Measurements from ENCODE around the gene MRPS9. TPM values are rescaled to one million over a fixed set of nuclear protein-coding genes. Genes with fewer than 3 reads are reported as not detected.

MRPS9 gene
- total RNA-seq, 1 experiment from 2014 or later: 49.7 TPM

GRCh38 chr2:105076121-105076520 is 38.3 kb downstream of the MRPS9 start:
- CTCF ChIA-PET: no interaction called here
- POLR2A ChIA-PET: no interaction called here
- RAD21 ChIA-PET (ENCODE audit: low non-redundant PET in 1 of 2, low total read pairs in 2 of 2, uncharacterized antibody in 2 of 2, unreplicated experiment in 2 of 2): no interaction called here
- no peaks in the 10 kb centered on the region for H3K79me2 ChIP-seq (ENCODE audit: insufficient read depth, low read length)
- no peaks in the 10 kb centered on the region; a peak in 1 of 4 replicates for H3K36me3 ChIP-seq (ENCODE audit: control insufficient read depth in 1 of 2, insufficient read depth in 2 of 2, low read length in 2 of 2)
- no peak overlapping the region for H3K4me3 ChIP-seq (replicated peaks in 1 of 2; ENCODE audit: low read depth in 1 of 2, low read length in 2 of 2)
- H3K4me2 ChIP-seq (ENCODE audit: low read length): no peak overlapping the region
- H3K27ac ChIP-seq (ENCODE audit: low read depth, low read length): no peak overlapping the region
- H3K9me2 ChIP-seq (ENCODE audit: insufficient read depth): no peaks in the 10 kb centered on the region
- intact Hi-C loops (cut with micrococcal nuclease): no loop called here
- no peaks in the 10 kb centered on the region for H3K9me3 ChIP-seq (ENCODE audit: control insufficient read depth in 1 of 2, insufficient read depth in 1 of 2, low read depth in 1 of 2, low read length in 2 of 2)
- no peaks in the 10 kb centered on the region for H4K20me1 ChIP-seq (ENCODE audit: insufficient read depth)
- no peaks in the 10 kb centered on the region for H3K27me3 ChIP-seq (ENCODE audit: insufficient read depth, low read length)
- DNase-seq (ENCODE audit: low read depth, low spot score): no peak
- no peak overlapping the region for H2AFZ ChIP-seq (ENCODE audit: low read depth, low read length, poor library complexity, severe bottlenecking)
- TF ChIP-seq, protein P1, sequence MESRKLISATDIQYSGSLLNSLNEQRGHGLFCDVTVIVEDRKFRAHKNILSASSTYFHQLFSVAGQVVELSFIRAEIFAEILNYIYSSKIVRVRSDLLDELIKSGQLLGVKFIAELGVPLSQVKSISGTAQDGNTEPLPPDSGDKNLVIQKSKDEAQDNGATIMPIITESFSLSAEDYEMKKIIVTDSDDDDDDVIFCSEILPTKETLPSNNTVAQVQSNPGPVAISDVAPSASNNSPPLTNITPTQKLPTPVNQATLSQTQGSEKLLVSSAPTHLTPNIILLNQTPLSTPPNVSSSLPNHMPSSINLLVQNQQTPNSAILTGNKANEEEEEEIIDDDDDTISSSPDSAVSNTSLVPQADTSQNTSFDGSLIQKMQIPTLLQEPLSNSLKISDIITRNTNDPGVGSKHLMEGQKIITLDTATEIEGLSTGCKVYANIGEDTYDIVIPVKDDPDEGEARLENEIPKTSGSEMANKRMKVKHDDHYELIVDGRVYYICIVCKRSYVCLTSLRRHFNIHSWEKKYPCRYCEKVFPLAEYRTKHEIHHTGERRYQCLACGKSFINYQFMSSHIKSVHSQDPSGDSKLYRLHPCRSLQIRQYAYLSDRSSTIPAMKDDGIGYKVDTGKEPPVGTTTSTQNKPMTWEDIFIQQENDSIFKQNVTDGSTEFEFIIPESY (IDR thresholded peaks at IDR 0.05; ENCODE audit: extremely low read depth, insufficient replicate concordance, low read length): no peak
- TF ChIP-seq FOSL1 (IDR thresholded peaks at IDR 0.05; ENCODE audit: low read depth): no peak
- no peak for TF ChIP-seq EZH2phosphoT487 (IDR thresholded peaks at IDR 0.05; ENCODE audit: borderline replicate concordance)
- TF ChIP-seq JUND (IDR thresholded peaks at IDR 0.05): no peak
- TF ChIP-seq, protein P2, sequence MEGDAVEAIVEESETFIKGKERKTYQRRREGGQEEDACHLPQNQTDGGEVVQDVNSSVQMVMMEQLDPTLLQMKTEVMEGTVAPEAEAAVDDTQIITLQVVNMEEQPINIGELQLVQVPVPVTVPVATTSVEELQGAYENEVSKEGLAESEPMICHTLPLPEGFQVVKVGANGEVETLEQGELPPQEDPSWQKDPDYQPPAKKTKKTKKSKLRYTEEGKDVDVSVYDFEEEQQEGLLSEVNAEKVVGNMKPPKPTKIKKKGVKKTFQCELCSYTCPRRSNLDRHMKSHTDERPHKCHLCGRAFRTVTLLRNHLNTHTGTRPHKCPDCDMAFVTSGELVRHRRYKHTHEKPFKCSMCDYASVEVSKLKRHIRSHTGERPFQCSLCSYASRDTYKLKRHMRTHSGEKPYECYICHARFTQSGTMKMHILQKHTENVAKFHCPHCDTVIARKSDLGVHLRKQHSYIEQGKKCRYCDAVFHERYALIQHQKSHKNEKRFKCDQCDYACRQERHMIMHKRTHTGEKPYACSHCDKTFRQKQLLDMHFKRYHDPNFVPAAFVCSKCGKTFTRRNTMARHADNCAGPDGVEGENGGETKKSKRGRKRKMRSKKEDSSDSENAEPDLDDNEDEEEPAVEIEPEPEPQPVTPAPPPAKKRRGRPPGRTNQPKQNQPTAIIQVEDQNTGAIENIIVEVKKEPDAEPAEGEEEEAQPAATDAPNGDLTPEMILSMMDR (IDR thresholded peaks at IDR 0.05 in 2 of 3, conservative IDR thresholded peaks at IDR 0.05 in 1 of 3; ENCODE audit: borderline replicate concordance in 1 of 3, insufficient read depth in 1 of 3, low read depth in 2 of 3, low read length in 2 of 3): no peak
- no peak for TF ChIP-seq SIN3A (IDR thresholded peaks at IDR 0.05; ENCODE audit: low read depth)
- no peak for TF ChIP-seq SP1 (IDR thresholded peaks at IDR 0.05; ENCODE audit: low read depth)
- TF ChIP-seq CEBPB (IDR thresholded peaks at IDR 0.05; ENCODE audit: low read depth): no peak
- no peak for TF ChIP-seq EZH2 (IDR thresholded peaks at IDR 0.05)
- no peak for TF ChIP-seq ATF3 (IDR thresholded peaks at IDR 0.05)
- no peak for TF ChIP-seq POLR2AphosphoS5 (IDR thresholded peaks at IDR 0.05; ENCODE audit: low read depth, low read length)
- BruUV-seq (replicated peaks): no TSS peak
- H3K9ac ChIP-seq (ENCODE audit: low read length): no peak overlapping the region
- H3K4me1 ChIP-seq (ENCODE audit: control insufficient read depth in 1 of 2, insufficient read depth in 2 of 2, low read length in 2 of 2): no peaks in the 10 kb centered on the region
- no peak for ATAC-seq
